NT2/D1 (cell line): ENCODE results near the gene GPN2.

Experiments used
- YY1 ChIP-seq: IDR thresholded peaks from 2 replicates; pipeline ENCODE4 v1.6.1; 2011; ENCODE audit not compliant: insufficient read length, insufficient read depth
- ZNF274 ChIP-seq: IDR thresholded peaks from 2 replicates; pipeline ENCODE4 v1.6.1; 2011; ENCODE audit warnings: mild to moderate bottlenecking, low read depth, low read length

DNA sequence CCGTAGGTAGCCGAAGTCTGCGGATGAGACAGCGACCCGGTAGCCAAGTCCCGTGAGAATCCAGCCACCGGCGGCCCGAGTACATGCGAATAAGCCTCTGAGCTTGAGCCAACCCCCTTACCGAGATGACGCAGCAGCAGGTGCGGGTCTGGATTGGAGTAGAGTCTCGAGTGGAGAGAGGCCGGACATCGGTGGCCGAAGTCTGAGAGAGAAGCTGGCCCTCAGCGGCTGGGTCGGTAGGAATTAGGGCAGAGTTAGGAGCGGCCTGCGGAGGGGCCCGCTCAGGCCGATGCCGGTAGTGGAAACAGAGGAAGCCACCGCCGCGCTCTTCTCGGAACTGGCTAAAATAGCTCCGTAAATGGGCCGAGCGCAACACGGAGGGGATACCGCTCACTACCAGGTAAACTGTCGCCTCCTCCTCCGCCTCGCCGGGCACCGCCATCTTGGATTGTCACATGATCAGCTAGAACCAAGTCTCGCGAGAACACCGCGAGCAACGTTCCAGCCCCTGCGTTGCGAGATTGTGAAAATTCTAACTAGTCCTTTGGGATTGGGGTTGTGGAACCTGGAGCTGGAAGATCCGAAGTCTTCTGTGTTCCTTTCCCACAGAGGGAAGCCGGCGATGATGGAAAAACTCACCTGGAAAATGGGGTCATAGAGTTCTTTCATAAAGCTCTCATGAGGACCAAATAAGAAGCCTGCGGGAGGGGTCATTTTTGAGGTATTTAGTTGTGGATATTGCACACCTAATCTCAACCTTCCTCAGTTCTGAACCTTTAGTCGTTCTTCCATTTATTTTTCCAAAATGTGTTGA is 10.1 kb upstream of the GPN2 start, which contains the start of gene GPATCH3:
- TF ChIP-seq ZNF274 (no peak), YY1 (peak; percentile 98)
